GM21390 (cell line): ENCODE data around the gene SLC44A1.

Experiments
- ATAC-seq: cut with Tn5 transposase; IDR thresholded peaks from one replicate; pipeline ENCODE4 v1.9.1; 2021; ENCODE audit not compliant: unreplicated experiment

SLC44A1 gene

DNA sequence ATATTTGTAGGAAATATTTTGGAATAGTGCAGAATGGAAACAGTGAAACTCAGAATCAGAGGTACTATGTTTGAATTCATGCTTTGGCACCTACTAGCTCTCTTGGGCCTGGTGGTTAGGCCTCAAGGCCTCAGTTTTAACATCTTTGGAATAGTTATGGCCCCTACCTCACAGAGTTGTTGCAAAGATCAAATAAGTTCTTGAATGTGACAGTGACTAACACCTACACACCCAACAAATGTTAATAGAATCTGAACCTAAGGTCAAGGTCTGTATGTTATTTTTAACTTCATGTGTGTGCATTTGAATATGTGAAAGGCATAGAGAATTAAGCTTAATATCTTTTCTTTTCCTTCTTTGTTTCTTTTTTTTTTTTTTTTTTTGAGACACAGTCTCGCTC, 87.3 kb downstream of the SLC44A1 start:
- no peak for ATAC-seq

DNA sequence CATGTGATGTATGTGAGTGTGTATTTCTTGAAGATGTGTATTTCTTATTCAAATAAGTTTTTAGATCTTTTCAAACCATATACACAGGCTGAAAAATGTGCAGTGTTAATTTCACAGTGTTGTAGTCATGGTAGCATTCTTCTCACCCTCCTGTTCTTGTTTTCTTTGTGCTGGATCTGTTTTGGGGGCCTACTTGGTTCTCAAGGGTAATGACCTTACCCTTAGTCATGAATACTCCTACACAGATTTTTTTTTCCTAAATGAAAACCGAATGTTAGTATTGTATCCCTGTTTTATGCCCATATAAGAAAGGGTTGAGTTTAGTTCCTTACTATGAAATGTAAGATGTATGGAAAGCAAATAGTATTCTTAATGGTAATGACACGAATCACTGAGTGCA, 88.0 kb downstream of the SLC44A1 start:
- no peak for ATAC-seq

GRCh38 chr9:105333076-105333475, 88.6 kb downstream of the SLC44A1 start:
- no peak for ATAC-seq

- ATAC-seq, result no peak
These were observed 89.4 kb downstream of the SLC44A1 start for GRCh38 chr9:105333811-105334210.

DNA sequence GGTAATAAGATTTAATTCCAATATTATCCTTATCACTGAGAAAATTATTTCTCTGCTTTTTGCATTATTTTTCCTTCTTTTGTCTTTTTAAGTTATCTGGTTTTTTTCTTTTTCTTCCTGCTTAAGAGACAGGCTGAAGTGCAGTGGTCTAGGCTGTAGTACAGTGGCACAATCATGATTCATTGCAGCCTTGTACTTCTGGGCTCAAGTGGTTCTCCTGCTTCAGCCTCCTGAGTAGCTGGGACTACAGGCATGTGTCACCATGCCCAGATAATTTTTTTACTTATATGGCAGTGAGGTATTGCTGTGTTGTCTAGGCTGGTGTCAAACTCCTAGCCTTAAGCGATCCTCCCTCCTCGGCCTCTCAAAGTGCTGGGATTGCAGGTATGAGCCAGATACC, 93.9 kb downstream of the SLC44A1 start:
- ATAC-seq, result no peak

GRCh38 chr9:105339849-105340248, 95.4 kb downstream of the SLC44A1 start:
- ATAC-seq, result no peak

GRCh38 chr9:105341434-105342146, 97.1 kb downstream of the SLC44A1 start:
- ATAC-seq, result peak; percentile 70

GRCh38 chr9:105342147-105342505, 97.7 kb downstream of the SLC44A1 start:
- no peak for ATAC-seq

DNA sequence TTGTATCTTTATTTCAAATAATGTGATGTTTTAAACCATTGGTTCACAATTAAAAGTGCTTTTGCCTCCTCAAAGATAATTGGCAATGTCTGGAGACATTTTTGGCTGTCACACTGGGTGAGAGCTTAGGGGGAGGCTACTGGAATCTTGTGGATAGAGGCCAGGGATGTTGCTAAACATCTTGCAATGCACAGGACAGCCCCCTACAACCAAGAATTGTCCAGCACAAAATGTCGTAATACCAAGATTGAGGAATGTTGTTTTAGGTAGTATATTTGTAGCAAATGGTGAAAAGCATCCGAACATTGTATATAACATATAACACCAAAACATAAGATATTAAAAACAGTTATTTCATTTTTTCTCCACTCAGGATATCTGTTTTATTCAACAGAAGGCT, 99.8 kb downstream of the SLC44A1 start:
- no peak for ATAC-seq

DNA sequence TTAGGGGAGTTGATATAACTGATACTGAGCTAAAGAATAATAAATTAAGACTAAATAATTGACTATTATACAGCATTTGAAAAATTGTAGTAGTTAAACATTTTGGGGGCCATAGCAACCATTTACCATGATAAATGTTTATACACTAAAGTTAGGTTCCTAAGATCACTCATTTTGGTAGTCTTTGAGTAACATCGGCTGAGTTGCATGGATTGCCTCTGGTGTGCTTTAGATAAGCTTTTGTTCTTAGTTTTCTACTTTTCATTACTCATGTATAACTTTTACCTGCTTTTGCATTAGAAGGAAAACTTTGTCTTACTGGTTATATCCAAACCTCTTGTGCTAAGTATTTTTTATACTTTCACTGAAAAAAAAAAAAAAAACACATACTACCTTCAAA, 101.2 kb downstream of the SLC44A1 start:
- ATAC-seq, result no peak

DNA sequence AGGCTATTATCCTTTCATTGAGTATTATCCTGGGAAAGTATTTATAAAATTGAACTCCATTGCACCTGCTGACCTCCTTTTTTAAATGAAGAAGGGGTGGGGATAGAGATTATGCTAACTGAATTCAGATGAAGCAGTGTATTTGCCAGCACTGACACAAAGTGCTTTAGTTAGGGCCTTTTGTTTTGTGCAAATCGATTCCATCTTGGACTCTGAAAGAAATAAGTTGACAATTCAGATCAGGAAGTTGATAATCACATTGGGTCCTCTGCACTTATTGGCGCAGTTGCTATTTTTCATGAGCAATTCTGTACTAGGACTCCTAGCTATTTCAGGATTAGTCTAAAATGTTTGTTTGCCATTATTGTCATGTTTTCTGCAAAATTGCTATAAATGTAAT, 101.8 kb downstream of the SLC44A1 start:
- ATAC-seq, result no peak

DNA sequence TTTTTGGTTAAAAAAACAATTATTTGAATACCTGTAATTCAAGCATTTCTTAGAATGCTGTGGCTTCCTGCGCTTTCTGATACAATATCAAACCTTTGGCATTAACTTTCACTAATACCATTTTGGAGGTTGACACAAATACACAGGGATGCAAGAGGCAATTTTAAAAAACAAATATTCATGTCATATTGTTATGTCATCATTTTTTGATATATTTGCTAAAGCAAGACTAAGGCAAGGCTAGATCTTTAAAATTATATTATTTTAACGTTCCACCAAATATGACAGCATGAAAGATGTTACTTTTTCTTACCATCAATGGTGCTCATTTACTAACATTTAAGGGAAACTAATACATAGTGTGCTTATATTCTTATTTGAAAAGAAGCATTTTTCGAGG, 110.0 kb downstream of the SLC44A1 start:
- ATAC-seq, result no peak

DNA sequence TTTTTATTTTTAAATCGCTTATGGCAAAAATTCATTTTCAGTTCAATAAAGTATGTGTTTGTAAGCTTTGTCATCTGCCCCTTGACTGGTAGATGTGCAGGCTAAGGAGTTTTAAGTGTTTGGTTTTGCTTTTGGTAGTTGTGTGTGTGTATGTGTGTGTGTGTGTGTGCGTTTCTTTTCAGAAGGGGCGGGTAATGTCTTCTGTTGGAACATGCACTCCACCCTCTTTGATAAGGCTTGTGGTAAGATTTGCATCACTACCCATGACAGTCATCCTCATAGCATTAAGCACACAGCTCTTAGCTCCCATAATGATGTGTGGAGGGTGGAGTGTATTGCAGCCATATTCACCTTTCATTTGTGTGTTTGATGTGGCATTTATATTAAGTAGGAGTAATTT, 111.3 kb downstream of the SLC44A1 start:
- ATAC-seq, result peak; percentile 50

DNA sequence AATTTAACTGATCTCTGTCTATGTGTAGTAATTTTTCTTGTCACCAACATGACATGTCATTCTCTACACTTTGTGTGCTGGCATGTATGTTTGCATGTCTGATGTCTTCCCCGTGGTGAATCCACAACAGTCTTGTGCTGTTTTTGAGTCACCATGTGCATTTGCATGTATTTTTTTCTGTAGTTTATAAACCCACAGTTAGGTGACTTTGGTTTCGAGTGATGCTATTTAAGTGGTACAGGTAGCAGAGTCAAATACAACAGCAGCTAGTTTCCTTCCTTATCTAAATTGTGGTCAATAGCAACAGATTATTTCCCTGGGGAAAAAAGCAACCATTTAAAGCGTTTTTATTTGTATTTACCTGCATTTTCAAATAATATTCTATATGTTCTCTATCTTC, 113.5 kb downstream of the SLC44A1 start:
- ATAC-seq, result peak; percentile 95

DNA sequence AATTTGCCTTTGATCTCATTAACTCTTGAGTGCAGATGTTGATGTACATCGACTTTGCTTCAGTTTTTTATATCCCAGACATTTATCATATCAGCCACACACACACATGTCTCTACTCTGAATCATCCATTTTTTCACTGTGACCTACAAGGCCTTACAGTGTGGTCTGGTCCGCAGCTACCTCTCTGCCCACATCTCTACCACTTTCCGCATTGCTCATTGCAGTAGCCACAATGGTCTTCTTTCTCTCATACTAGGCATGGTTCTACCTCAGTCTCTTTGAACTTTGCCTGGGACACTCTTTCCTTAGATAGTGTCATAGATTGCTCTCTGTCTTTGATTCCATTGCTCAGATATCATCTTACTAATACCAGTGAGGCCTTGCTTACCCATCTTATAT, 115.4 kb downstream of the SLC44A1 start:
- ATAC-seq, result no peak

GRCh38 chr9:105360344-105360743, 115.9 kb downstream of the SLC44A1 start:
- ATAC-seq, result no peak

DNA sequence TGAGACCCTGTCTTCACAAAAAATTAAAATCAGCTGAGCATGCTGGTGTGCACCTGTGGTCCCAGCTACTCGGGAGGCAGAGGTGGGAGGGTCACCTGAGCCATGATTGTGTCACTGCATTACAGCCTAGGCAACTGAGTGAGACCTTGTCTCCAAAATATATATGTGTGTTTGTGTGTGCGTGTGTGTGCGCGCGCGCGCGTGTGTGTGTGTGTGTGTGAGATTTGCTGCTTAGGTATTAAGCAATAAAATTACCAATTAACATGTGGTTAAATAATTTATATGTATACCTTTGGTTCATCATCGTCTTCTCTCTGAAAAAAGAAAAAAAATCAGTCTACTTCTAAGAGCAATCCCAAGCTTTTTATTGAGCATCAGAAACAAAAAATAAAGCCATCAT, 117.4 kb downstream of the SLC44A1 start:
- no peak for ATAC-seq

DNA sequence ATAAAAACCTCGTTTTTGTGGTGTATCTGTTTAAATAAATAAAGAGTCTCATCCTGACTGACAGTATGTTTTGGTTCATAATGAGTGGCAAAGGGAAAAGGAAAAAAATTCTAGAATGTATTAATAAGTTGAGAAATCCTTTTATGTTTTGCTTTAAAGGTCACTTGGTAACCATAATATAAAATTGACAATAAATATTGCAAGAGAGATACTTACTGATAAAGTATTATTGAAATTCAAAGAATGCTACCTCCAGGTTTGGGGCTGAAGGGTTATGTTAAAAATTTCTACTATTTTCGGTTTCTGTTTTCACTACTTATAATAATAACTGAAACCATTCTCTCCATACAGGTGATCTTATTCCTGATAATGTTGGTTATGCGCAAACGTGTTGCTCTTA, 118.0 kb downstream of the SLC44A1 start:
- ATAC-seq, result no peak

GRCh38 chr9:105363837-105364236, 119.4 kb downstream of the SLC44A1 start:
- no peak for ATAC-seq

GRCh38 chr9:105369911-105370310, 125.5 kb downstream of the SLC44A1 start:
- no peak for ATAC-seq

DNA sequence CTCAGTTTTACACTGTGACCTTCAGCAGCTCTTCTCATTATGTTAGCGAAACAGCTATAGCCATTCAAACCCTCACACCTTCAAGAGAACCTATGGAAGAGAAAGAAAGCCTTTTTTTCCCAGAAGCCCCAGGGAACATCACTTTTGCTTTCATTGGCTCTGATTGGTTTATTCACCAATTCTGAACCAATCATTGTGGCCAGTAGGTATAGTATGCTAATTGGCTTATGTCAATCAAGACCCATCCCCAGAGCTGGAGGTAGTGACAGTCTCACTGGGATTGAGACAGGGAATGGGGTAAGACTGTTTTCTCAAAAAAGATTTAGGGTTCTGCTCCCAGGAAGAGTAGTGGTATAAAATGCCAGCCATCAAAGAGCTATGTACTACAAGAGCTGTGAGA, 129.3 kb downstream of the SLC44A1 start:
- no peak for ATAC-seq

GRCh38 chr9:105375323-105375722, 130.9 kb downstream of the SLC44A1 start:
- ATAC-seq, result no peak

GRCh38 chr9:105376893-105377292, 132.4 kb downstream of the SLC44A1 start:
- ATAC-seq, result no peak
